OCI-LY1 (cell line): ENCODE data around the gene PREX1.

Experiments used
- EZH2 ChIP-seq: fragments of 200-600 bp; sonication (generic), shearing (Covaris generic); IDR thresholded peaks from 2 replicates; pipeline ENCODE4 v1.8.0; 2017; ENCODE audit warnings: borderline replicate concordance, mixed run types, mild to moderate bottlenecking, antibody characterized with exemption, low read length, moderate library complexity, mixed read lengths
- TF ChIP-seq, protein P1 (sequence below): fragments of 200-600 bp; sonication (generic), shearing (Covaris generic); IDR thresholded peaks from 2 replicates; pipeline ENCODE4 v1.5.1; 2017; ENCODE audit warnings: mild to moderate bottlenecking, antibody characterized with exemption, low read length, moderate library complexity, mixed read lengths

DNA sequence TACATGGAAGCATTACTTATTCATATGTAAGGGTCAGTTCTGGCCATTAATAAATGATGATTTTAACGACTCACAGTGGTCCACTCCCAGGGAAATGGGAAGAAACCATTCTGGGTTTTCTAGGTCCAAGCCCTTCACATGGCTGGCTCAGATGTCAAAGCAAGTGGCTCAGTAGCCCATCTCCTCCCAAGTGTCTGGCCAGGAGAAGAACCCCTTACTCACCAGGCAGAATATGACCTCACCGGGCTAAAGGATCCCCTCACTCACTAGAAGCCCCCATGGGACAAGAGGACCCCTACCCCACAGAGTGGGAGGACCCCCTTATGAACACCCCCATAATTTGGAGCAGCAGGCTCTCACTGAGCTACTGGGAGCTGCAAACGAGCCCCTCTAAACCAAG is 34.0 kb downstream of the PREX1 start:
- TF ChIP-seq, protein P1, sequence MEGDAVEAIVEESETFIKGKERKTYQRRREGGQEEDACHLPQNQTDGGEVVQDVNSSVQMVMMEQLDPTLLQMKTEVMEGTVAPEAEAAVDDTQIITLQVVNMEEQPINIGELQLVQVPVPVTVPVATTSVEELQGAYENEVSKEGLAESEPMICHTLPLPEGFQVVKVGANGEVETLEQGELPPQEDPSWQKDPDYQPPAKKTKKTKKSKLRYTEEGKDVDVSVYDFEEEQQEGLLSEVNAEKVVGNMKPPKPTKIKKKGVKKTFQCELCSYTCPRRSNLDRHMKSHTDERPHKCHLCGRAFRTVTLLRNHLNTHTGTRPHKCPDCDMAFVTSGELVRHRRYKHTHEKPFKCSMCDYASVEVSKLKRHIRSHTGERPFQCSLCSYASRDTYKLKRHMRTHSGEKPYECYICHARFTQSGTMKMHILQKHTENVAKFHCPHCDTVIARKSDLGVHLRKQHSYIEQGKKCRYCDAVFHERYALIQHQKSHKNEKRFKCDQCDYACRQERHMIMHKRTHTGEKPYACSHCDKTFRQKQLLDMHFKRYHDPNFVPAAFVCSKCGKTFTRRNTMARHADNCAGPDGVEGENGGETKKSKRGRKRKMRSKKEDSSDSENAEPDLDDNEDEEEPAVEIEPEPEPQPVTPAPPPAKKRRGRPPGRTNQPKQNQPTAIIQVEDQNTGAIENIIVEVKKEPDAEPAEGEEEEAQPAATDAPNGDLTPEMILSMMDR: no peak
- TF ChIP-seq EZH2: no peak
